ENCODE measurements around the gene ARAP1. TPM values are rescaled to one million over a fixed set of nuclear protein-coding genes. Genes with fewer than 3 reads are reported as not detected.

The ARAP1 gene
- total RNA-seq, 1 experiment from 2014 or later: 61.7 TPM

- peak; percentile 23 for DNase-seq (ENCODE audit: low spot score)
Observed at GRCh38 chr11:72668629-72669347, 83.4 kb downstream of the ARAP1 start.

GRCh38 chr11:72665911-72666472 lies 86.2 kb downstream of the ARAP1 start:
- DNase-seq (ENCODE audit: low spot score): no peak

GRCh38 chr11:72662036-72662435 lies 90.2 kb downstream of the ARAP1 start:
- no peak for DNase-seq (ENCODE audit: low spot score)

GRCh38 chr11:72661486-72661885 lies 90.7 kb downstream of the ARAP1 start:
- no peak for DNase-seq (ENCODE audit: low spot score)

- DNase-seq (ENCODE audit: low spot score): no peak
Observed at GRCh38 chr11:72658989-72659640, 93.1 kb downstream of the ARAP1 start.

- no peak for DNase-seq (ENCODE audit: low spot score)
Observed at GRCh38 chr11:72657411-72658100, 94.7 kb downstream of the ARAP1 start.

- DNase-seq (ENCODE audit: low spot score): peak; percentile 45
Observed at GRCh38 chr11:72655896-72656464, 96.2 kb downstream of the ARAP1 start.

GRCh38 chr11:72655014-72655413 lies 97.2 kb downstream of the ARAP1 start:
- DNase-seq (ENCODE audit: low spot score): no peak

GRCh38 chr11:72653649-72654048 lies 98.6 kb downstream of the ARAP1 start:
- no peak for DNase-seq (ENCODE audit: low spot score)

- DNase-seq (ENCODE audit: low spot score): no peak
Observed at GRCh38 chr11:72652873-72653630, 99.2 kb downstream of the ARAP1 start.

- no peak for DNase-seq (ENCODE audit: low spot score)
Observed at GRCh38 chr11:72652133-72652532, 100.1 kb downstream of the ARAP1 start.

- no peak for DNase-seq (ENCODE audit: low spot score)
Observed at GRCh38 chr11:72649215-72649976, 102.8 kb downstream of the ARAP1 start.

- no peak for DNase-seq (ENCODE audit: low spot score)
Observed at GRCh38 chr11:72648384-72649136, 103.6 kb downstream of the ARAP1 start.

- no peak for DNase-seq (ENCODE audit: low spot score)
Observed at GRCh38 chr11:72647882-72648281, 104.3 kb downstream of the ARAP1 start.

GRCh38 chr11:72646472-72646871 lies 105.7 kb downstream of the ARAP1 start:
- DNase-seq (ENCODE audit: low spot score): no peak

- DNase-seq (ENCODE audit: low spot score): no peak
Observed at GRCh38 chr11:72646024-72646423, 106.2 kb downstream of the ARAP1 start.

- peak; percentile 89 for DNase-seq (ENCODE audit: low spot score)
Observed at GRCh38 chr11:72643547-72643946, 108.7 kb downstream of the ARAP1 start.

GRCh38 chr11:72642884-72643522 lies 109.2 kb downstream of the ARAP1 start:
- no peak for DNase-seq (ENCODE audit: low spot score)
